ENCODE data around the gene AP4E1.
"Not testable (repeated sequence)": the region's sequence is repeated elsewhere in the genome, so short reads cannot be mapped to it uniquely, and the experiment has no call there.

AP4E1 gene

DNA sequence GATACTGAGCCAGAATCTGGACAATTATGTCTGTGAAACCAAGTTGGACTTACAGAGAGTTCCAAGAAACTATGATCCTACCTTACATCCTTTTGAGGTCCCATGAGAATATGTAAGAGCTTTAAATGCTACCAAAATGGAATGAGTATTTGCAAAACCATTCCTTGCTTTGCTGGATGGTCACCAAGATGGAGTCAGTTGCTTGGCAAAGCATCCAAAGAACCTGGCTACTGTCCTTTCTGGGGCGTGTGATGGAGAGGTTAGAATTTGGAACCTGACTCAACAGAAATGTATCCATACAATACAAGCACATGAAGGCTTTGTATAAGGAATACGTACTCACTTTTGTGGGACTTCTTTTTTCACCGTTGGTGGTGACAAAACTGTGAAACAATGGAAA lies 36.2 kb downstream of the AP4E1 start:
- Histone ChIP-seq H3K4me1 (ENCODE audit: insufficient read depth, low read length) (no peaks in the 10 kb centered on the region), H3K27ac (ENCODE audit: low read length) (no peak overlapping the region), H3K36me3 (ENCODE audit: insufficient read depth, low read length) (peaks cover 19% of the 10 kb centered on the region; the same call in 1 of the 2 replicates), H4K20me1 (ENCODE audit: insufficient read depth, low read length) (no peaks in the 10 kb centered on the region), H2AFZ (ENCODE audit: low read depth, low read length) (no peak overlapping the region), H3K79me2 (ENCODE audit: insufficient read depth, low read length) (no peaks in the 10 kb centered on the region), H3K4me3 (ENCODE audit: low read depth in 1 of 2, low read length in 2 of 2) (no peak overlapping the region), H3K9me3 (ENCODE audit: insufficient read depth, low read length, severe bottlenecking) (no peaks in the 10 kb centered on the region), H3K27me3 (ENCODE audit: insufficient read depth, low read length, poor library complexity) (no peaks in the 10 kb centered on the region), H3K9ac (ENCODE audit: low read depth, low read length) (no peak overlapping the region), H3K4me2 (ENCODE audit: insufficient read depth, low read length) (no peak overlapping the region)
- DNase-seq (no peak), ATAC-seq (ENCODE audit: insufficient read depth, low read depth) (no peak)
- no peak for TF ChIP-seq EZH2 (IDR thresholded peaks at IDR 0.05; ENCODE audit: borderline replicate concordance, low read depth, low read length, severe bottlenecking)
- TF ChIP-seq, protein P1, sequence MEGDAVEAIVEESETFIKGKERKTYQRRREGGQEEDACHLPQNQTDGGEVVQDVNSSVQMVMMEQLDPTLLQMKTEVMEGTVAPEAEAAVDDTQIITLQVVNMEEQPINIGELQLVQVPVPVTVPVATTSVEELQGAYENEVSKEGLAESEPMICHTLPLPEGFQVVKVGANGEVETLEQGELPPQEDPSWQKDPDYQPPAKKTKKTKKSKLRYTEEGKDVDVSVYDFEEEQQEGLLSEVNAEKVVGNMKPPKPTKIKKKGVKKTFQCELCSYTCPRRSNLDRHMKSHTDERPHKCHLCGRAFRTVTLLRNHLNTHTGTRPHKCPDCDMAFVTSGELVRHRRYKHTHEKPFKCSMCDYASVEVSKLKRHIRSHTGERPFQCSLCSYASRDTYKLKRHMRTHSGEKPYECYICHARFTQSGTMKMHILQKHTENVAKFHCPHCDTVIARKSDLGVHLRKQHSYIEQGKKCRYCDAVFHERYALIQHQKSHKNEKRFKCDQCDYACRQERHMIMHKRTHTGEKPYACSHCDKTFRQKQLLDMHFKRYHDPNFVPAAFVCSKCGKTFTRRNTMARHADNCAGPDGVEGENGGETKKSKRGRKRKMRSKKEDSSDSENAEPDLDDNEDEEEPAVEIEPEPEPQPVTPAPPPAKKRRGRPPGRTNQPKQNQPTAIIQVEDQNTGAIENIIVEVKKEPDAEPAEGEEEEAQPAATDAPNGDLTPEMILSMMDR (IDR thresholded peaks at IDR 0.05; ENCODE audit: borderline replicate concordance, extremely low read depth, low read length, poor library complexity, severe bottlenecking), result no peak

DNA sequence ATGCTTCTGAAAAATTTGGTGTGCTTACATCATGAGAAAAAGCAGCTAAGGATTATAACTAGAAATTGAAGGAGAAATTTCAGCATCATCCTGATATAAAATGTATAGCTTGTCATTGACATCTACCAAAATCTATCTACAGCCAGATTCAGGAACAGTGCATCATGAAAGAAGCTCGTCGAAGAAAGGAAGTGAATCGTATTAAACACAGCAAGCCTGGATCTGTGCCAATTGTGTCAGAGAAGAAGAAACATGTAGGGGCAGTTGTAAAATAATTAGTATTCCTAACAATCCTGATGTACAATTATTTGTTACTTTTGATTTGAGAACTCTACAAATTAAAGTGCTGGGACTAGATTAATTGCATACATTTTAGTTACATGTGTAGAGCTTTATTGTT lies 37.2 kb downstream of the AP4E1 start:
- H3K4me1 ChIP-seq (ENCODE audit: insufficient read depth, low read length), result no peaks in the 10 kb centered on the region

DNA sequence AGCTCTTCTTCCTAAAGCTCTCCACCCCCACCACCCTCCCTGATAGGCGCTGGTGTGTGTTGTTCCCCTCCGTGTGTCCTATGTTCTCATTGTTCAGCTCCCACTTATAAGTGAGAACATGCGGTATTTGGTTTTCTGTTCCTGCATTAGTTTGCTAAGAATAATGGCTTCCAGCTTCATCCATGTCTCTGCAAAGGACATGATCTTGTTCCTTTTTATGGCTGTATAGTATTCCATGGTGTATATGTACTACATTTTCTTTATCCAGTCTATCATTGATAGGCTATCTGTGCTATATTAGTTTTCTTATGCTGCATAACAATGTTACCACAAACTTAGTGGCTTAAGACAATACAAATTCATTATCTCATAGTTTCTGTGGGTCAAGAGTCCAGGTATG lies 42.3 kb downstream of the AP4E1 start:
- not testable (repeated sequence) for H3K79me2 ChIP-seq (ENCODE audit: insufficient read depth, low read length); H3K27me3 ChIP-seq (ENCODE audit: insufficient read depth, low read length, poor library complexity); H3K27ac ChIP-seq (ENCODE audit: low read length); DNase-seq; H2AFZ ChIP-seq (ENCODE audit: low read depth, low read length); H3K9me3 ChIP-seq (ENCODE audit: insufficient read depth, low read length, severe bottlenecking); H3K9ac ChIP-seq (ENCODE audit: low read depth, low read length); H3K4me3 ChIP-seq (ENCODE audit: low read depth in 1 of 2, low read length in 2 of 2); H3K4me1 ChIP-seq (ENCODE audit: insufficient read depth, low read length); ATAC-seq (ENCODE audit: insufficient read depth, low read depth); H4K20me1 ChIP-seq (ENCODE audit: insufficient read depth, low read length); H3K4me2 ChIP-seq (ENCODE audit: insufficient read depth, low read length)
- peaks cover 33% of the 10 kb centered on the region for H3K36me3 ChIP-seq (ENCODE audit: insufficient read depth, low read length)

More for the DNA sequence above, 37.2 kb downstream of the AP4E1 start:
- H3K27me3 ChIP-seq (ENCODE audit: insufficient read depth, low read length, poor library complexity), result no peaks in the 10 kb centered on the region
- no peak overlapping the region for H3K4me2 ChIP-seq (ENCODE audit: insufficient read depth, low read length)
- H3K9ac ChIP-seq (ENCODE audit: low read depth, low read length), result no peak overlapping the region
- DNase-seq, result no peak
- no peaks in the 10 kb centered on the region for H3K79me2 ChIP-seq (ENCODE audit: insufficient read depth, low read length)
- no peak for TF ChIP-seq EZH2 (IDR thresholded peaks at IDR 0.05; ENCODE audit: borderline replicate concordance, low read depth, low read length, severe bottlenecking)
- TF ChIP-seq, protein P1 (IDR thresholded peaks at IDR 0.05; ENCODE audit: borderline replicate concordance, extremely low read depth, low read length, poor library complexity, severe bottlenecking), result no peak
- no peak overlapping the region for H3K27ac ChIP-seq (ENCODE audit: low read length)
- H3K4me3 ChIP-seq (ENCODE audit: low read depth in 1 of 2, low read length in 2 of 2), result no peak overlapping the region
- no peaks in the 10 kb centered on the region for H4K20me1 ChIP-seq (ENCODE audit: insufficient read depth, low read length)
- H3K36me3 ChIP-seq (ENCODE audit: insufficient read depth, low read length), result peaks cover 22% of the 10 kb centered on the region
- H3K9me3 ChIP-seq (ENCODE audit: insufficient read depth, low read length, severe bottlenecking), result no peaks in the 10 kb centered on the region
- H2AFZ ChIP-seq (ENCODE audit: low read depth, low read length), result no peak overlapping the region
- ATAC-seq (ENCODE audit: insufficient read depth, low read depth), result no peak

DNA sequence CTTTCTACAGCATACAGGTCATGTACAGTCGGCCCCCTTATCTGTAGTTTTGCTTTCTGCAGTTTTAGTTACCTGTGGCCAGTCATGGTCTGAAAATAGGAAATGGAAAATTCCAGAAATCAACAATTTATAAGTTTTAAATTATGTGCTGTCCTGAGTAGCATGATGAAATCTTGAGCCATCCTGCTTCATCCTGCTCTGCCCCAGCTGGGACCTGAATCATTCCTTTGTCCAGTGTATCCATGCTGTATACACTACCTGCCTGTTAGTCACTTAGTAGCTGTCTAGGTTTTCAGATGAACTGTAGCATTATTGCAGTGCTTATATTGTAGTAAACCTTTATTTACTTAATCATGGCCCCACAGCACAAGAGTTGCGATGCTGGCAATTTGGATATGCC lies 44.8 kb downstream of the AP4E1 start:
- H3K9ac ChIP-seq (ENCODE audit: low read depth, low read length), result no peak overlapping the region
- no peak overlapping the region for H3K4me3 ChIP-seq (ENCODE audit: low read depth in 1 of 2, low read length in 2 of 2)
- H2AFZ ChIP-seq (ENCODE audit: low read depth, low read length), result no peak overlapping the region
- no peaks in the 10 kb centered on the region for H4K20me1 ChIP-seq (ENCODE audit: insufficient read depth, low read length)
- no peak for ATAC-seq (ENCODE audit: insufficient read depth, low read depth)
- H3K9me3 ChIP-seq (ENCODE audit: insufficient read depth, low read length, severe bottlenecking), result peaks cover 10% of the 10 kb centered on the region
- peaks cover 59% of the 10 kb centered on the region for H3K36me3 ChIP-seq (ENCODE audit: insufficient read depth, low read length)
- no peak overlapping the region for H3K27ac ChIP-seq (ENCODE audit: low read length)
- H3K27me3 ChIP-seq (ENCODE audit: insufficient read depth, low read length, poor library complexity), result no peaks in the 10 kb centered on the region
- H3K4me2 ChIP-seq (ENCODE audit: insufficient read depth, low read length), result no peak overlapping the region
- DNase-seq, result no peak
- H3K79me2 ChIP-seq (ENCODE audit: insufficient read depth, low read length), result no peaks in the 10 kb centered on the region
- TF ChIP-seq, protein P1 (IDR thresholded peaks at IDR 0.05; ENCODE audit: borderline replicate concordance, extremely low read depth, low read length, poor library complexity, severe bottlenecking), result no peak
- TF ChIP-seq EZH2 (IDR thresholded peaks at IDR 0.05; ENCODE audit: borderline replicate concordance, low read depth, low read length, severe bottlenecking), result no peak
- H3K4me1 ChIP-seq (ENCODE audit: insufficient read depth, low read length), result no peaks in the 10 kb centered on the region

DNA sequence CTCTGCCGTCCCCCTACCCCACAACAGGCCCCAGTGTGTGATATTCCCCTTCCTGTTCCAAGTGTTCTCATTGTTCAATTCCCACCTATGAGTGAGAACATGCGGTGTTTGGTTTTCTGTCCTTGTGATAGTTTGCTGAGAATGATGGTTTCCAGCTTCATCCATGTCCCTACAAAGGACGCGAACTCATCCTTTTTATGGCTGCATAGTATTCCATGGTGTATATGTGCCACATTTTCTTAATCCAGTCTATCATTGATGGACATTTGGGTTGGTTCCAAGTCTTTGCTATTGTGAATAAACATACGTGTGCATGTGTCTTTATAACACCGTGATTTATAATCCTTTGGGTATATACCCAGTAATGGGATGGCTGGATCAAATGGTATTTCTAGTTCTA lies 46.4 kb downstream of the AP4E1 start:
- H3K4me1 ChIP-seq (ENCODE audit: insufficient read depth, low read length); H3K4me3 ChIP-seq (ENCODE audit: low read depth in 1 of 2, low read length in 2 of 2); H3K9me3 ChIP-seq (ENCODE audit: insufficient read depth, low read length, severe bottlenecking); H2AFZ ChIP-seq (ENCODE audit: low read depth, low read length); H3K4me2 ChIP-seq (ENCODE audit: insufficient read depth, low read length); H3K9ac ChIP-seq (ENCODE audit: low read depth, low read length); H3K27me3 ChIP-seq (ENCODE audit: insufficient read depth, low read length, poor library complexity); H4K20me1 ChIP-seq (ENCODE audit: insufficient read depth, low read length); DNase-seq; ATAC-seq (ENCODE audit: insufficient read depth, low read depth); H3K79me2 ChIP-seq (ENCODE audit: insufficient read depth, low read length); H3K27ac ChIP-seq (ENCODE audit: low read length): not testable (repeated sequence)
- H3K36me3 ChIP-seq (ENCODE audit: insufficient read depth, low read length), result peaks cover 74% of the 10 kb centered on the region

Data from DND-41 (cell line).